H1 (cell line): ENCODE data around the gene TMEM114. TPM values are rescaled to one million over a fixed set of nuclear protein-coding genes. Genes with fewer than 3 reads are reported as not detected.

Experiments
- CTCF ChIA-PET: fragments of 300-600 bp; sonication (Branson Sonifier 250); formaldehyde crosslinking; loops from one replicate; lab custom pipeline; 2021; ENCODE audit not compliant: partially characterized antibody; lab: Charles Lee
- POLR2A ChIA-PET: fragments of 300-600 bp; sonication (Branson Sonifier 250); formaldehyde crosslinking; loops from one replicate; lab custom pipeline; 2021; ENCODE audit warnings: inconsistent platforms; ENCODE audit not compliant: partially characterized antibody; lab: Charles Lee
- DNase-seq, 2 experiments: peaks; one replicate each; pipeline versions ENCODE4 v3.0.0 to v3.0.0-alpha.2; 2010 to 2022; ENCODE audit warnings: low spot score in 2 of 2, low read depth in 1 of 2, mixed read lengths in 1 of 2
- FAIRE-seq: peaks from 2 replicates; lab custom pipeline; 2011; peaks lifted over from hg19 to GRCh38; lab: Jason Lieb, UNC
- H2AFZ ChIP-seq: 2 replicates; pipeline ENCODE4 v1.8.1; 2012; ENCODE audit warnings: low read length, inconsistent platforms
- H2AK5ac ChIP-seq: 2 replicates; pipeline ENCODE4 v1.6.1; 2013; ENCODE audit warnings: low read depth, low read length
- H2BK120ac ChIP-seq: replicated peaks from 2 replicates; pipeline ENCODE3; 2013; ENCODE audit warnings: low read depth, low read length, inconsistent platforms
- H2BK12ac ChIP-seq: 2 replicates; pipeline ENCODE4 v1.6.1; 2013; ENCODE audit warnings: low read depth, low read length
- H2BK15ac ChIP-seq: 2 replicates; pipeline ENCODE4 v1.6.1; 2013; ENCODE audit warnings: low read length
- H2BK20ac ChIP-seq: 2 replicates; pipeline ENCODE4 v1.6.1; 2013; ENCODE audit warnings: low read length
- H2BK5ac ChIP-seq: 2 replicates; pipeline ENCODE4 v1.6.1; 2013; ENCODE audit warnings: low read depth, low read length
- H3K14ac ChIP-seq: 2 replicates; pipeline ENCODE4 v1.6.1; 2013; ENCODE audit warnings: inconsistent platforms; ENCODE audit not compliant: insufficient read length
- H3K18ac ChIP-seq: 2 replicates; pipeline ENCODE4 v1.6.1; 2013; ENCODE audit warnings: low read length; ENCODE audit errors: extremely low read depth
- H3K23ac ChIP-seq: 2 replicates; pipeline ENCODE4 v1.6.1; 2013; ENCODE audit warnings: inconsistent platforms; ENCODE audit not compliant: insufficient read length
- H3K23me2 ChIP-seq: 2 replicates; pipeline ENCODE4 v1.6.1; 2013; ENCODE audit warnings: low read depth, low read length
- H3K27ac ChIP-seq: 2 replicates; pipeline ENCODE4 v1.6.1; 2011; ENCODE audit warnings: low read depth, low read length, inconsistent platforms
- H3K27me3 ChIP-seq, 4 experiments: replicated peaks in 1 of 4; 1 replicate in 1 of 4; 2 replicates in 3 of 4; pipeline versions ENCODE4 v1.6.1 to v1.8.1; 2011 to 2013; ENCODE audit warnings: low read length in 3 of 4, mild to moderate bottlenecking in 3 of 4, inconsistent platforms in 2 of 4, mixed read lengths in 2 of 4, moderate library complexity in 1 of 4; ENCODE audit not compliant: control insufficient read depth in 3 of 4, insufficient read depth in 3 of 4; ENCODE audit errors: extremely low read depth in 1 of 4
- H3K36me3 ChIP-seq, 4 experiments: 2 replicates each; pipeline versions ENCODE4 v1.6.1 to v1.8.1; 2011 to 2013; ENCODE audit warnings: mild to moderate bottlenecking in 4 of 4, low read length in 3 of 4, moderate library complexity in 2 of 4, control low read depth in 1 of 4, inconsistent platforms in 1 of 4; ENCODE audit not compliant: insufficient read depth in 4 of 4, control insufficient read depth in 2 of 4
- H3K4ac ChIP-seq: replicated peaks from 2 replicates; pipeline ENCODE3; 2013; ENCODE audit warnings: low read length, low read depth, mixed read lengths, inconsistent platforms; ENCODE audit not compliant: insufficient read length
- H3K4me1 ChIP-seq, 4 experiments: replicated peaks in 1 of 4; 1 replicate in 1 of 4; 2 replicates in 3 of 4; pipeline versions ENCODE4 v1.6.1 to v1.8.1; 2011 to 2013; ENCODE audit warnings: low read length in 3 of 4, inconsistent platforms in 2 of 4, mixed read lengths in 1 of 4; ENCODE audit not compliant: insufficient read depth in 4 of 4, control insufficient read depth in 3 of 4
- H3K4me2 ChIP-seq, 2 experiments: 2 replicates each; pipeline versions ENCODE4 v1.6.1 to v1.8.1; 2011 to 2013; ENCODE audit warnings: low read depth in 2 of 2, low read length in 2 of 2, control low read depth in 1 of 2, inconsistent platforms in 1 of 2, mild to moderate bottlenecking in 1 of 2; ENCODE audit not compliant: insufficient read depth in 1 of 2
- H3K4me3 ChIP-seq, 4 experiments: fragments of 200-600, 300-600 bp in 1 of 4; sonication (generic), shearing (Covaris generic), sonication (Bioruptor Twin) in 1 of 4; 2 replicates each; pipeline versions ENCODE4 v1.5.1 to v1.8.1; 2011 to 2016; ENCODE audit warnings: low read length in 4 of 4, low read depth in 3 of 4, control low read depth in 2 of 4, inconsistent platforms in 2 of 4, mild to moderate bottlenecking in 2 of 4, mixed read lengths in 1 of 4, moderate library complexity in 1 of 4; ENCODE audit not compliant: insufficient read depth in 2 of 4; ENCODE audit errors: extremely low read depth in 1 of 4
- H3K56ac ChIP-seq: replicated peaks from 2 replicates; pipeline ENCODE3; 2013; ENCODE audit warnings: low read depth, mild to moderate bottlenecking, mixed read lengths, low read length, inconsistent platforms; ENCODE audit not compliant: insufficient read length
- H3K79me1 ChIP-seq: 2 replicates; pipeline ENCODE4 v1.6.1; 2013; ENCODE audit warnings: low read depth, low read length, control low read depth
- H3K79me2 ChIP-seq, 2 experiments: 2 replicates each; pipeline versions ENCODE4 v1.6.1 to v1.8.1; 2012 to 2013; ENCODE audit warnings: low read length in 2 of 2, mild to moderate bottlenecking in 2 of 2, inconsistent platforms in 1 of 2; ENCODE audit not compliant: insufficient read depth in 2 of 2, control insufficient read depth in 1 of 2
- H3K9ac ChIP-seq, 4 experiments: replicated peaks in 1 of 4; 1 replicate in 1 of 4; 2 replicates in 3 of 4; pipeline versions ENCODE4 v1.6.1 to v1.8.1; 2011 to 2013; ENCODE audit warnings: low read depth in 3 of 4, low read length in 3 of 4, control low read depth in 2 of 4, mild to moderate bottlenecking in 2 of 4, moderate library complexity in 2 of 4, inconsistent platforms in 1 of 4; ENCODE audit errors: extremely low read depth in 1 of 4
- H3K9me3 ChIP-seq, 2 experiments: 2 replicates each; pipeline versions ENCODE4 v1.6.1 to v1.8.1; 2012 to 2013; ENCODE audit warnings: mild to moderate bottlenecking in 2 of 2, moderate library complexity in 2 of 2, control low read depth in 1 of 2, inconsistent platforms in 1 of 2, low read depth in 1 of 2, low read length in 1 of 2, mixed read lengths in 1 of 2; ENCODE audit not compliant: insufficient read depth in 2 of 2
- H4K20me1 ChIP-seq, 2 experiments: replicated peaks in 1 of 2; 2 replicates each; pipeline versions ENCODE3 to v1.8.1; 2011 to 2013; ENCODE audit warnings: inconsistent platforms in 2 of 2, low read length in 2 of 2, mild to moderate bottlenecking in 1 of 2; ENCODE audit not compliant: insufficient read depth in 2 of 2, control insufficient read depth in 1 of 2
- H4K5ac ChIP-seq: 2 replicates; pipeline ENCODE4 v1.6.1; 2013; ENCODE audit warnings: low read length, low read depth, mixed read lengths, inconsistent platforms; ENCODE audit not compliant: insufficient read length
- H4K8ac ChIP-seq: 2 replicates; pipeline ENCODE4 v1.8.0; 2013; ENCODE audit warnings: mild to moderate bottlenecking, moderate library complexity, low read length, inconsistent platforms; ENCODE audit not compliant: insufficient read depth; ENCODE audit errors: extremely low read depth
- H4K91ac ChIP-seq: replicated peaks from 2 replicates; pipeline ENCODE3; 2013; ENCODE audit warnings: low read length, mixed read lengths, inconsistent platforms; ENCODE audit not compliant: insufficient read length
- BRCA1 ChIP-seq: IDR thresholded peaks from 2 replicates; pipeline ENCODE4 v1.6.1; 2012; ENCODE audit warnings: low read depth, low read length, improper control_type of control experiment
- CBX8 ChIP-seq: fragments of 300-800, 300-1000 bp; sonication (generic); IDR thresholded peaks from 2 replicates; pipeline ENCODE4 v1.7.1; 2016; ENCODE audit warnings: low read depth, low read length, borderline replicate concordance
- CREB1 ChIP-seq: IDR thresholded peaks from 2 replicates; pipeline ENCODE4 v1.6.1; 2012; ENCODE audit warnings: inconsistent platforms
- JUN ChIP-seq: IDR thresholded peaks from 2 replicates; pipeline ENCODE4 v1.6.1; 2011; ENCODE audit warnings: low read depth, mild to moderate bottlenecking, improper control_type of control experiment, low read length
- KDM4A ChIP-seq: IDR thresholded peaks from one replicate; pipeline ENCODE4 v1.7.1; 2012; ENCODE audit warnings: low read depth, mild to moderate bottlenecking, moderate library complexity, low read length, inconsistent platforms; ENCODE audit not compliant: severe bottlenecking
- NRF1 ChIP-seq: IDR thresholded peaks from 2 replicates; pipeline ENCODE4 v1.6.1; 2011; ENCODE audit warnings: mild to moderate bottlenecking, low read depth, low read length, improper control_type of control experiment
- PHF8 ChIP-seq: fragments of 200-600 bp; sonication (generic); conservative IDR thresholded peaks from 2 replicates; pipeline ENCODE4 v1.7.1; 2012; ENCODE audit warnings: low read depth, mild to moderate bottlenecking, inconsistent platforms, low read length, moderate library complexity
- POLR2AphosphoS5 ChIP-seq: IDR thresholded peaks from 2 replicates; pipeline ENCODE4 v1.6.1; 2011; ENCODE audit warnings: low read depth, low read length
- SIRT6 ChIP-seq: IDR thresholded peaks from one replicate; pipeline ENCODE4 v1.7.1; 2012; ENCODE audit warnings: low read length, inconsistent platforms
- TAF1 ChIP-seq: IDR thresholded peaks from 2 replicates; pipeline ENCODE4 v1.6.1; 2011; ENCODE audit warnings: mild to moderate bottlenecking, low read depth, low read length
- WGBS, 2 experiments: shearing (Covaris generic) in 1 of 2; methylation state at CpG; one replicate each; pipeline versions ENCODE4 v1.1.6 to v1.1.7; 2013 to 2015; ENCODE audit warnings: low lambda C conversion rate in 2 of 2, mixed read lengths in 2 of 2, inconsistent platforms in 1 of 2, low coverage in 1 of 2, missing lambda C conversion rate in 1 of 2; ENCODE audit not compliant: insufficient replicate concordance in 2 of 2, insufficient coverage in 1 of 2, insufficient read length in 1 of 2; ENCODE audit errors: extremely low coverage in 1 of 2, missing lambda C conversion rate in 1 of 2; 5-methylcytosine and 5-hydroxymethylcytosine counted together
- polyA plus RNA-seq, 7 experiments: library from polyadenylated mRNA; depleted of rRNA in 3 of 7; stranded (reverse) in 5 of 7; unstranded in 2 of 7; fragments of >200 nt in 5 of 7; fragments of 200-250 nt in 2 of 7; gene quantifications; 1 replicate in 5 of 7; 2 replicates in 1 of 7; 4 replicates in 1 of 7; pipeline versions ENCODE4 v1.2.1 to v1.2.3, GENCODE V29; 2011 to 2013; ENCODE audit warnings: missing spikeins in 2 of 7, mixed read lengths in 2 of 7
- total RNA-seq: library from RNA; stranded (reverse); fragmentation: NEBNext Ultra II Directional; extraction: Animal tissue kit (Norgen Biotek cat#: 25700); gene quantifications from 2 replicates; pipeline ENCODE4 v1.2.1, GENCODE V29; 2021
- TF ChIP-seq, protein P1 (sequence below): IDR thresholded peaks from 2 replicates; pipeline ENCODE4 v1.6.1; 2011; ENCODE audit warnings: low read depth, mild to moderate bottlenecking, low read length; ENCODE audit not compliant: insufficient read depth

The TMEM114 gene
- total and polyA plus RNA-seq, 2 of the 8 experiments (the other 6 are each of a cell fraction or from before 2014, with no cell fraction given) = 1.6 to 2.9 TPM

DNA sequence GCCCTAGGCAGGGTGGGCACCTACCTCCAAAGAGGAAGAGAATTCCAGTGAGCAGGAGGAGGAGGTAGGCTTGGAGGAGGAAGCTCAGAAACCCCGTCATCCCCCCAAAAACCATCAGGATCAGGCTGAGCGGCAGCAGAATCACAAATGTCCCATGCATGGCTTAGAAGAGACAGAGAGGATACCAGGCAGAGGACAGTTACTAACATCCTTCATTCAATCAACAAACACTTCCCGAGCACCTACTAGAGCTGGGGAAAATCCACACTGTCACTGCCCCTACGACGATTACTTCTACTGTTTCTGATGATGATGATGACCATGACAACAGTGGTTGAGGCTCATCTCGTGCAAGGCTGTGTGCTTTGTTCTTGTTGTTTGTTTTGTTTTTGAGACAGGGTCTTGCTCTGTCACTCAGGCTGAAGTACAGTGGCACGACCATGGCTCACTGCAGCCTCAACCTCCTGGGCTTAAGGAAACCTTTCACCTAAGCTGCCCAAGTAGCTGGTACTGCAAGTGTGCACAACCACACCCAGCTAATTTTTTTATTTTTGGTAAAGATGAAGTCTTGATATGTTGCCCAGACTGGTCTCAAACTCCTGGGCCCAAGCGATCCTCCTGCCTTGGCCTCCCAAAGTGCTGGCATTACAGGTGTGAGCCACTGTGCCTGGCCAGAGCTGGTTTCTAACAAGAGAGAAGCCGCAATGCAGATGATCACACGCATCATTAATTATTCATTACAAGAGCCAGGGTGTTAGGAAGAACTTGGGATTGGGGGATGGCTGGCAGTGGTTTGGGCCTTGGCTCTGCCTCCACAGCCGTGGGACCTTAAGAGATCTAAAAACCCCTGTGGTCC lies 18.0 kb downstream of the TMEM114 start:
- Histone ChIP-seq H2BK120ac (peak overlapping the region; percentile 7), H3K4ac (no peak overlapping the region), H4K8ac (no peak overlapping the region), H4K91ac (no peak overlapping the region), H4K20me1 (peaks cover 0 to 2% of the 10 kb centered on the region in 2 experiments), H2AFZ (no peak overlapping the region), H3K9ac (no peak overlapping the region), H3K23me2 (peaks cover 5% of the 10 kb centered on the region), H3K27ac (0 out of 2 replicates have a peak overlapping the region, but pooled peaks have one; percentile 63), H3K4me3 (no peak overlapping the region), H2AK5ac (peak overlapping the region; percentile 97), H3K14ac (no peak overlapping the region), H3K9me3 (no peaks in the 10 kb centered on the region), H4K5ac (no peak overlapping the region), H3K79me1 (no peaks in the 10 kb centered on the region), H3K56ac (no peak overlapping the region), H2BK5ac (peak overlapping the region; percentile 78), H3K27me3 (no peaks in the 10 kb centered on the region; a peak in 2 of 7 replicates), H3K18ac (peak overlapping the region; percentile 48), H3K4me1 (peaks cover 2 to 30% (median 6%) of the 10 kb centered on the region in 4 experiments; a peak in 6 of 7 replicates), H2BK15ac (peak overlapping the region; percentile 97), H3K23ac (no peak overlapping the region), H3K79me2 (no peaks in the 10 kb centered on the region), H2BK12ac (peak overlapping the region; percentile 96), H3K36me3 (no peaks in the 10 kb centered on the region), H2BK20ac (peak overlapping the region; percentile 97), H3K4me2 (0 out of 4 replicates have a peak overlapping the region, but pooled peaks of 1 of the 2 experiments have one; percentile 3)
- CTCF ChIA-PET = interaction anchor here (0.7 to 12.6 kb wide), 13 partner anchors 12 to 313 kb away, joined by 3 to 416 read pairs (median 7); partner anchors contain the start of genes METTL22 and TMEM114
- DNase-seq = no peak
- FAIRE-seq = no peak
- 84% methylated on average over 10 of the region's 11 CpGs; no CpG with 5 or more reads in 1 of the 2 experiments for WGBS, 2 experiments
- POLR2A ChIA-PET = interaction anchor here (0.8 to 4.0 kb wide), 7 partner anchors 12 to 77 kb away, joined by 3 to 13 read pairs (median 10); partner anchors contain the start of gene TMEM114
- TF ChIP-seq JUN = no peak
- no peak for TF ChIP-seq CREB1
- no peak for TF ChIP-seq TAF1
- TF ChIP-seq NRF1 = no peak
- no peak for TF ChIP-seq BRCA1
- TF ChIP-seq, protein P1, sequence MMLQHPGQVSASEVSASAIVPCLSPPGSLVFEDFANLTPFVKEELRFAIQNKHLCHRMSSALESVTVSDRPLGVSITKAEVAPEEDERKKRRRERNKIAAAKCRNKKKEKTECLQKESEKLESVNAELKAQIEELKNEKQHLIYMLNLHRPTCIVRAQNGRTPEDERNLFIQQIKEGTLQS = no peak
- no peak for TF ChIP-seq SIRT6
- no peak for TF ChIP-seq POLR2AphosphoS5
- no peak for TF ChIP-seq PHF8
- TF ChIP-seq KDM4A = no peak
- TF ChIP-seq CBX8 = no peak
